Mesodermal cell (in vitro differentiated cells): ENCODE results near the gene MRPS10.

Experiments used
- H3K27ac ChIP-seq: 2 replicates; pipeline ENCODE4 v1.7.0; 2013; ENCODE audit warnings: mild to moderate bottlenecking, low read depth, low read length, moderate library complexity; ENCODE audit not compliant: severe bottlenecking
- H3K36me3 ChIP-seq: 2 replicates; pipeline ENCODE4 v1.7.1; 2013; ENCODE audit warnings: mild to moderate bottlenecking, low read length, moderate library complexity; ENCODE audit not compliant: control insufficient read depth, insufficient read depth
- H3K4me1 ChIP-seq: one replicate; pipeline ENCODE4 v1.7.1; 2013; ENCODE audit warnings: mild to moderate bottlenecking, low read length; ENCODE audit not compliant: insufficient read depth, control insufficient read depth, poor library complexity, severe bottlenecking
- H3K4me3 ChIP-seq: 2 replicates; pipeline ENCODE4 v1.7.0; 2013; ENCODE audit warnings: low read length, control low read depth, mild to moderate bottlenecking; ENCODE audit not compliant: insufficient read depth, poor library complexity, severe bottlenecking; ENCODE audit errors: extremely low read depth
- H3K9me3 ChIP-seq: 2 replicates; pipeline ENCODE4 v1.7.1; 2013; ENCODE audit warnings: mild to moderate bottlenecking, low read length, moderate library complexity; ENCODE audit not compliant: control insufficient read depth
- WGBS, 2 experiments: methylation state at CpG; one replicate each; pipeline ENCODE4 v1.1.5; 2013; ENCODE audit warnings: missing lambda C conversion rate in 2 of 2; ENCODE audit not compliant: insufficient coverage in 2 of 2; 5-methylcytosine and 5-hydroxymethylcytosine counted together

Gene MRPS10

DNA sequence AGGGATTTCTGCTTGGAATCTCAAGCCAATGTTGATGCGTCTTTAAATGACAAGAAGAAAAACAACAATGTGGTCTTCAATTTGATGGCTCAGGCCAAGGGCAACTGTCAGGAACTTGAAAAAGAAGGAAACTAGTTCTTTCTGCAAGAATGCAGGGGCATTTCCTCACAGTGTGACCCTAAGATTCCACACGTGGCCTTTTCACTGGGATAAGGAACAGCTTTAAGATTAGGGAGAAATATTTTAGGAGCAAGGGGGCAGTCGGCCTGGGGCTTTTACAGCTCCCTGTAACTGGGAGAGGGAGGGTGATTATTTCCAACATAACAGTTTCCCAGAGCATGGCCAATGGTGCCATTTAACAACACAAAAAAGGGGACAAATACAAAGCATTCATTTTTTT is 39.4 kb upstream of the MRPS10 start:
- Histone ChIP-seq H3K36me3 (peaks cover 3% of the 10 kb centered on the region), H3K4me3 (no peak overlapping the region), H3K4me1 (no peaks in the 10 kb centered on the region), H3K9me3 (no peaks in the 10 kb centered on the region), H3K27ac (no peak overlapping the region)
- WGBS, 2 experiments, result 46 to 89% methylated on average over 1 to 2 of the region's 3 CpGs

GRCh38 chr6:42255050-42255449 is 37.4 kb upstream of the MRPS10 start:
- Histone ChIP-seq H3K4me3 (no peak overlapping the region), H3K27ac (no peak overlapping the region), H3K4me1 (no peaks in the 10 kb centered on the region), H3K36me3 (peaks cover 3% of the 10 kb centered on the region), H3K9me3 (no peaks in the 10 kb centered on the region)
- WGBS, 2 experiments, result 83 to 92% methylated on average over 3 to 4 of the region's 5 CpGs

GRCh38 chr6:42254505-42254904 is 36.8 kb upstream of the MRPS10 start:
- H3K9me3 ChIP-seq, result no peaks in the 10 kb centered on the region
- peaks cover 3% of the 10 kb centered on the region for H3K36me3 ChIP-seq
- WGBS, 2 experiments, result 97 to 100% methylated on average over 9 of the region's 9 CpGs
- peaks cover 1% of the 10 kb centered on the region for H3K4me1 ChIP-seq
- H3K27ac ChIP-seq, result no peak overlapping the region
- H3K4me3 ChIP-seq, result no peak overlapping the region

- H3K27ac ChIP-seq, result no peak overlapping the region
- no peaks in the 10 kb centered on the region for H3K9me3 ChIP-seq
- 83 to 95% methylated on average over 1 to 6 of the region's 9 CpGs for WGBS, 2 experiments
- peaks cover 6% of the 10 kb centered on the region for H3K36me3 ChIP-seq
- peaks cover 5% of the 10 kb centered on the region for H3K4me1 ChIP-seq
- no peak overlapping the region for H3K4me3 ChIP-seq
These were observed 34.4 kb upstream of the MRPS10 start for GRCh38 chr6:42251911-42252637.

DNA sequence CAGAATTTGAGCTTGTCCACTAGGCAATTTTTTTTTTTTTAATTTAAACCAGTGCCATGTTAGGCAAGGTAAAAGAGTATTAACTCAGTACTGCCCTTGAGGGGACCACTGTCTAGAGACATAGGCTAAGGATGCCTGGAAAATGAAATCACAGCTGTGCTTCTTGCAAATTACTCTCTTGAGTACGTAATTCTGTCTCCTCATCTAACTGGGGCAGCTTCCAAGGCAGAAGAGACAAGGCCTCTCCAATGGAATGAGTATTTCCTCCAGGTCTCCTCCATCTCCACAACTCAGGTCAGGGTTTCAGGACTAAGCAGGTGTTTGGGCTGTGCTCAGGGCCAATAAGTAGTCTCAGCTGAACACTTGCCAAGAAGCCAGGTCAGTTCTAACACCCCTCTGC is 33.8 kb upstream of the MRPS10 start:
- Histone ChIP-seq H3K9me3 (no peaks in the 10 kb centered on the region), H3K27ac (no peak overlapping the region), H3K36me3 (peaks cover 6% of the 10 kb centered on the region), H3K4me3 (no peak overlapping the region), H3K4me1 (peaks cover 5% of the 10 kb centered on the region)
- 100% methylated on average over 1 of the region's 1 CpG; no CpG with 5 or more reads in 1 of the 2 experiments for WGBS, 2 experiments

GRCh38 chr6:42250274-42250931 is 32.7 kb upstream of the MRPS10 start:
- peaks cover 6% of the 10 kb centered on the region for H3K36me3 ChIP-seq
- H3K4me3 ChIP-seq, result no peak overlapping the region
- WGBS, 2 experiments, result 83 to 87% methylated on average over 8 to 10 of the region's 10 CpGs
- H3K9me3 ChIP-seq, result no peaks in the 10 kb centered on the region
- H3K4me1 ChIP-seq, result peaks cover 5% of the 10 kb centered on the region
- no peak overlapping the region for H3K27ac ChIP-seq

GRCh38 chr6:42249279-42249678 is 31.6 kb upstream of the MRPS10 start:
- no peak overlapping the region for H3K4me3 ChIP-seq
- no peak overlapping the region for H3K27ac ChIP-seq
- H3K9me3 ChIP-seq, result no peaks in the 10 kb centered on the region
- 92 to 97% methylated on average over 2 to 3 of the region's 3 CpGs for WGBS, 2 experiments
- H3K4me1 ChIP-seq, result peaks cover 5% of the 10 kb centered on the region
- H3K36me3 ChIP-seq, result peaks cover 2% of the 10 kb centered on the region

DNA sequence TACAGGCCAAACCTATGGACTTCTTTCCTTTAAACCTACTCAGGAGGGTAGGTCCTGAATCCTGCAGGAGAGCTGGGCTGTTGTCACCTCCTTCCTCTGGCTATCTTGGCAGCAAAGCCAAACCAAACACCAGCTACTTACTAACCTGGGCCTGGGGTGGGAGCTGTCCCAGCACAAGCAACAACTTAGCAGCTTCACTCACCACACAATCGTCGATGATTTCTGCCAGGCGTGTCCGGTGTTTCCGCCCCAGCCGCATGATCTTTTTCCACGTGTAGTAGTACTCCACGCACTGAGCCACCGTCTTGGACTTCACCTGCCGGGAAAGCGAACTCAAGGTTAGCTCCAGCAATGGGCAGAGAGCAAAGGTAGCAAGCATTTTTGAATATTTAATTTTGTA is 25.4 kb upstream of the MRPS10 start:
- no peaks in the 10 kb centered on the region for H3K4me1 ChIP-seq
- peaks cover 3% of the 10 kb centered on the region for H3K36me3 ChIP-seq
- no peaks in the 10 kb centered on the region for H3K9me3 ChIP-seq
- no peak overlapping the region for H3K4me3 ChIP-seq
- WGBS, 2 experiments, result 96 to 99% methylated on average over 11 of the region's 11 CpGs
- H3K27ac ChIP-seq, result no peak overlapping the region

- Histone ChIP-seq H3K27ac (no peak overlapping the region), H3K36me3 (peaks cover 3% of the 10 kb centered on the region), H3K4me3 (no peak overlapping the region), H3K9me3 (no peaks in the 10 kb centered on the region), H3K4me1 (no peaks in the 10 kb centered on the region)
- WGBS, 2 experiments, result 60 to 61% methylated on average over 4 of the region's 5 CpGs
These were observed 24.3 kb upstream of the MRPS10 start for GRCh38 chr6:42241915-42242314.

GRCh38 chr6:42239736-42240375 is 22.2 kb upstream of the MRPS10 start:
- no peak overlapping the region for H3K27ac ChIP-seq
- H3K4me3 ChIP-seq, result no peak overlapping the region
- peaks cover 3% of the 10 kb centered on the region for H3K4me1 ChIP-seq
- H3K9me3 ChIP-seq, result no peaks in the 10 kb centered on the region
- H3K36me3 ChIP-seq, result peaks cover 3% of the 10 kb centered on the region
- WGBS, 2 experiments, result 91 to 99% methylated on average over 7 of the region's 7 CpGs

DNA sequence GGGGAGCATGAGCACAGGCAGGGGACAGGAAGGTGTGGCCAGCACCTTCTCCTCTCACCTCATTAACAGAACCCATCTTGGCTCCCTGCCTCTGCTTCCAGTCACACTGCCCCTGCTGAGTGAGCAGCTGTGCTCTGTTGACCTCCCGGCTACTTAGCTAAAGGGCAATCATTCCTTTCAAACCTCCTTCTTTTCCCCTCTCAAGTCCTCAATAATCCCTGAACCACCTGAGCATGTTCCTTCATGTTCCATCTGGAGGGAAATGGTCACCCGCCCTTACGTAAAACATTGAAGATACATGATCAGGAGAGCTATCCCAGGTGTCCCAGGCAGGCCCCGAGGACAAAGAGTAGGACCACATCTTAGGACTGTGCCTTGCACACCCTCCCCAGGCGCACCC is 21.7 kb upstream of the MRPS10 start:
- H3K27ac ChIP-seq, result no peak overlapping the region
- H3K36me3 ChIP-seq, result peaks cover 3% of the 10 kb centered on the region

More for the DNA sequence above, 21.7 kb upstream of the MRPS10 start:
- H3K4me3 ChIP-seq, result no peak overlapping the region
- peaks cover 3% of the 10 kb centered on the region for H3K4me1 ChIP-seq
- no peaks in the 10 kb centered on the region for H3K9me3 ChIP-seq
- WGBS, 2 experiments, result 86 to 87% methylated on average over 5 of the region's 5 CpGs
